Mammary epithelial cell (primary cell): ENCODE measurements around the gene MAP3K19.

Source experiments
- CTCF ChIP-seq, 2 donors: IDR thresholded peaks in 1 of 2; conservative IDR thresholded peaks in 1 of 2; 2 replicates each; pipeline ENCODE4 v1.5.1; 2011 to 2012; ENCODE audit warnings: inconsistent platforms in 2 of 2, low read length in 2 of 2, mild to moderate bottlenecking in 2 of 2, control low read depth in 1 of 2, low read depth in 1 of 2; ENCODE audit not compliant: insufficient read depth in 1 of 2; ENCODE audit errors: extremely low read depth in 1 of 2
- EZH2 ChIP-seq: IDR thresholded peaks from 2 replicates; pipeline ENCODE4 v1.6.1; 2012; ENCODE audit warnings: low read length, inconsistent platforms, borderline replicate concordance

- TF ChIP-seq CTCF (conservative IDR thresholded peaks at IDR 0.05 in 1 of 2, IDR thresholded peaks at IDR 0.05 in 1 of 2; ENCODE audit: extremely low read depth in 1 of 2, insufficient read depth in 1 of 2, low read depth in 1 of 2, low read length in 2 of 2), result no peak
- no peak for TF ChIP-seq EZH2
These were observed 113.1 kb downstream of the MAP3K19 start for GRCh38 chr2:134934150-134934549.
